Stimulated activated CD4-positive, alpha-beta T cell treated with anti-CD3 and anti-CD28 coated beads, Interleukin-12 subunit alpha, Interleukin-12 subunit beta, amount 100 ng/mL, for 4 hours (primary cell): ENCODE data around the gene CNTF.
A peak's percentile ranks its signal among the peaks of the same experiment; 100 is the strongest.

ENCODE experiments used
- DNase-seq: peaks from one replicate; pipeline ENCODE4 v3.0.0-alpha.2; 2020

CNTF gene

DNA sequence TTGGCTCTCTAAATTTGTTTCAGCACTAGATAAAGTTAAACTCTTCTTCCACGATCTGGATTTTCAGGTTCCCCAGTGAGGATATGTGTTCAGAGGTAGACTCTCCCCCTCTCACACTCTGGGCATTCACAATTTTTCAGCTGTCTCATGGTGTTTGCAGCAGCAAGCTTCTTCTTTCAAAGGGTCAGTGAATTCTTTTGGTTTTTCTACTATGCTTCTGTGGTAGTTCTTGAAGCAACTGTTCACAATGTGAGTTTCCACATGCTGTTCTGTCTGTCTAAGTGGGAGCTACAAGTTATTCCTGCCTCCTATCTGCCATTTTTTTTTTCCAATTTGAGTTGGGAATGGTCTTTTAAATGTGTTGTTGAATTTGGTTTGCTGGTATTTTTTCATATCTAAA is 25.4 kb downstream of the CNTF start:
- DNase-seq, result no peak

DNA sequence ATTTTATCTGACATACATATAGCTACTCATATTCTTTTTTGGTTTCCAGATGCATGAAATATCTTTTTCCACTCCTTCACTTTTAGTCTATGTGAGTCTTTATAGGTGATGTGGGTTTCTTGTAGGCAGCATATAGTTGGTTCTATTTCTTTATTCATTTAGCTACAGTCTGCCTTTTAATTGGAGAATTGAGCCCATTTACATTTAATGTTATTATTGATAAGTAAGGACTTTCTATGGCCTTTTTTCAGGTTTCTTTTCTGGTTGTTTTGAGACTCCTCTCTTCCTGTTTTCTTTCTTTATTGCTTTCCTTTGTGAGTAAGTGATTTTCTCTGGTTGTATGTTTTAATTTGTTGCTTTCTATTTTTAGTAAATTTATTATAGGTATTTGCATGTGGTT is 27.2 kb downstream of the CNTF start:
- no peak for DNase-seq

GRCh38 chr11:58650496-58650895 is 28.0 kb downstream of the CNTF start:
- DNase-seq, result no peak

DNA sequence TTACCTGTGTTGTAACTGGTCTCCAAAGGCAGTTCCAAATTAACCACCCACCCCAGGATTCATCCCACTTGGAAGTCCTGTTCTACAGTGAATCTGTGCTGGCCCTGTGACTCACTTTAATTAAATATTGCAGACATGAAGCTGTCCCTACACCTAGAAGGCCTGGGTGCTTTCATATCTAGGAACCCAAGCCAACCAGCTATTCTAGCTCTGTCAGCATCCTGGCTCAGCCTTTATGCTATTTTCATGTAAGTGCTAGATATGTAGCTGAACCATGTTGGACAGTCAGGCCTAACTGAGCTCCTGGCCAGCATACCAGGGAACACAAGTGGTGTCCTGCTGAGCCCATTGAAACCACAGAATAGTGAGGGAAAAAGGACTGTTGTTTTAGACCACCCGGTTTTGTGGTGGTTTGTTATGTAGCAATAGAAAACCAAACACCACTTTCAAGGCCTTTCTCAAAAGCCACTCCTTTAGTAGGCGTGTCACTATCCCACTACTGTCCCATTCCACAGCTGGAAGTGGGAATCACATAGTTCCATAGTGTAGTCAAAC is 30.3 kb downstream of the CNTF start:
- no peak for DNase-seq

DNA sequence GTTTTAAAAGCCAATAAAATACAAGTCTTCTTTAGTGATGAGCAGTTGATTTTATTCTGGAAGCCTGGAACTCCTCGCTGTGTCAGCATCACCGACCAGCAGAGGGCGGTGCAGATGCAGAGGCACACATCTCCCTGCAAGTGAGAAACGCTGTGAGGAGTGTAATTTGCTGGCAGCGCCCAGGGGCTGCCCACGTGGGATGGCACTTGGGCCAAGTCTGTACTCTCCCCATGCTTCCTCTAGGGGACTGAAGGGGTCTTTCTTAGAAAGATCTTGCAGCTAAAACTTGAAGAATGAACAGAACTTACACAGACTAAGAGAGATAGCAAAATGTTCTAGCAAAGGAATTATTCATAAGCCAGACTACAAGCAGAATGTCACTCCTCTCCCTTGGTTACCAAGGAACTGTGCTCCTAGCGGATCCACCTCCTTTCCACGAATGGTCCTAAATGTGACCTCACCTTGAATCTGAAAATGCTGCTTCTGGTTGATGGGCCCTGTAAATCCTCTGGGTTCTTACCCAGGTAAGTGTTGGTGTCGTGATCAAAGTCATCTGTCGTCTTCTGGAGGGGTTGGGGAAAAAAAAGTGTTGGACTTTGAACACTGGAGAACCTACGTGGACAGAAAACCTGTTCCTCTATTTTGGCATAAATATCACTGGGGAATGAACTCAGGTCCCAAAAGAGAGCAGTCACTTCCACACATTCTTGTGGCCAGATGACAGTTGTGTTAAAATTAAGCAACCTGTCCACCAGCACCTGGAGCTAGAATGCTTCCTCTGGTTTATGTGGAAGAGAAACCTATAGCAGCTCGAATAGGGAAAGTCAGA is 31.8 kb downstream of the CNTF start:
- peak; percentile 78 for DNase-seq

- DNase-seq, result no peak
These were observed 32.4 kb downstream of the CNTF start for GRCh38 chr11:58654908-58655296.

DNA sequence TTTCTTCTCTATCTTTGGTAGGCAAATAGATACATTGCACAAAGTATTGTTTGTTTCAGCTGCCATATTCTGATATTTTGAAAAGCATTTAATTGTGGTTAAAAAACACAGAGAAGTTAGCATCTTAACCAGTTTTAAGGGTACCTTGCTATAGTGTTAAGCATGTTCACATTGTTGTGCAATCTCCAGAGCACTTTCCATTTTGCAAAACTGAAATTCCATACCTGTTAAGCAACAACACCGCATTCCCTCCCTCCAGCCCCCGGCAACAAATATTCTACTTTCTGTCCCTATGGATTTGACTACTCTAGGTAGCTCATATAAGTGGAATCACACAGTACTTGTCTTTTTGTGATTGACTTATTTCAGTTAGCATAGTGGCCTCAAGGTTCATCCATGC is 33.9 kb downstream of the CNTF start:
- DNase-seq, result no peak

GRCh38 chr11:58658623-58659022 is 36.2 kb downstream of the CNTF start:
- no peak for DNase-seq

DNA sequence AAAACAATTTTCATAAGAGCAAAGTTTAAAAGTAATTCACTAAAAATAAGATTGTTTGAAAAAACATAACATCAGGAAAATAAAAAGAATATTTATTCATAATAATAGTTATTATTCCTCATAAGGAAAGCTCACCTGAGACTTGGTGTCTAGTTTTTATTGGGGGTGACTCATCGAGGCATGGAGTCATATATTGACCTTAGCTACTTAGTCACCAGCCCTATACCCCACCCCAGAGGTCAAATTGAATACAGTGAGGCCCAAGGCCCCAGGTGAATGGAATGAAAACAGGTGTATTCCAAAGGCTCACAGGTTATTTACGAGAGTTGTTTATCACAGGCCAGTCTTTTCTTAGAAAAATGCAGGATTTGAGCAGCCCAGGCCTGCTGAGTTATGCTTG is 36.9 kb downstream of the CNTF start:
- no peak for DNase-seq

DNA sequence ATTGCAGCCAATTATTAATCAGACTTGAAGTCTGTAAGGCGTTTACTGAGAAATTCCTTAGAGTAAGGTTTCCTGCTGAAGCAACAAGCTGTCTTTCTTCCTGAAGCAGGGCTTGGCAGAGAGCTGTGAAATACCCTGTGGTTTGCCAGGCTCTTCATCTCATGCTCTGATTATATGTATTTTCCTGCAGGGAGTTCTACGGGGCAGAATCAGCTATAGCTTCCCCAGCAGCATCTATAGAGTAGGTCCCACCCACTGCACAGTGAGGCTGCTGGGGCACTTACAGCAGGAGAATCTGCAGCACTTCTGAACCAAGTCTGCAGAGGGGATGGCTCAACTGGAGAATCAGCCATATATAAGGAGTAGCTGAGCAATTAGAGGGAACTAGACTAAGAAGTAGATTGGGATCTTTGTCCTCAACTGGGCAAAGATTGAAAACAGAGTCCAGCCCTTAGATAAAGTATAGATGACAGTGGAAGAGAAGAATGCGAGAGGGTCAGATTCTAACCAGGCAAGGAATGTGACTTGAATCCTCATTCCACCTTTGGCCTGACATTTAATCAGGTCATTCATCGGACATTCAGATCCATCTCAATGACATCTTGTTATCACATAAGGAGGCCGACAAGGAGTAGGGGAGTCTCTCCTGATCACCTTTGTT is 37.6 kb downstream of the CNTF start:
- no peak for DNase-seq

GRCh38 chr11:58671983-58672633 is 49.6 kb downstream of the CNTF start:
- DNase-seq, result no peak

GRCh38 chr11:58674609-58675008 is 52.1 kb downstream of the CNTF start:
- DNase-seq, result no peak
